Measurements from ENCODE around the gene PPIB. TPM values are rescaled to one million over a fixed set of nuclear protein-coding genes. Genes with fewer than 3 reads are reported as not detected.
A peak's percentile ranks its signal among the peaks of the same experiment; 100 is the strongest.

Gene PPIB
- polyA plus RNA-seq, 2 of the 4 experiments (the other 2 are of a cell fraction), result 676 to 807 TPM

DNA sequence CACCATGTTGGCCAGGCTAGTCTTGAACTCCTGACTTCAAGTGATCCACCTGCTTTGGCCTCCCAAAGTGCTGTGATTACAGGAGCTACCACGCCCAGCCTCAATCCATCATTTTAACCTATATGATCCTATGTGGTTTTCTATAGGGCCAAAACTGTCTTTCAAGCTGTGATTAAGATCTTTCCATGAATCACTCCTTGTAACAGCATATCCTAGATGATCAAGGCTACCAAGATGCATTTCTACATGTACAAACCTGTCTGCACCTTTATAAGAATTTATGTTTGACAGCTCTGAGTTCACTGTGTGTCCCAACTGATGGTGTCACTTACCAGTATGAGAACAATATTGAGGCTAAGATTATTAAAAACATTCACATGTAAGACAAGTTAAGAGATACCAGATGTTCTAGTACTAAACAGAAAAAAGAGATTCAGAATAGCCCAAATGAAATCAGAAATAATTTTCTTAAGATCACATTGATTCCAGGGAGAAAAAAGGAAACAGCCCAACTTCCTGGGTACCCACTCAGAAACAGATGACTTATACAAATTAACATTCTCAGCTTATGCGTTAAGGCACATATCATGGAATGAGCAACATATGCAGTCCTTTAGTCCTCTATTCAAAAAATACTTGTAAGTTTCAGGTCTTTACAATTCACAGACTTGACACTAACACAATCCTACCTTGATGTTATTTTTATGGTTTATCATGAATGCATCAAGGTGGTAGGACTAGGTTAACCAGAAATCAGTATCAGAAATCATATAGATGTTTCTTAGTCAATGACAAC is 24.8 kb upstream of the PPIB start:
- ChIA-PET CTCF (interaction anchor here (0.6 to 1.1 kb wide), 6 partner anchors 9 to 489 kb away, joined by 3 to 4 read pairs (median 3); no protein-coding TSS in a partner anchor), POLR2A (no interaction called here)
- no peak overlapping the region for H3K4me2 ChIP-seq
- H3K4me3 ChIP-seq, result no peak overlapping the region
- H3K27ac ChIP-seq, result no peak overlapping the region
- ATAC-seq (no peak), FAIRE-seq (peak; percentile 93), DNase-seq (ENCODE audit: low read depth in 1 of 2, low spot score in 1 of 2) (no peak)
- 93% methylated on average over 2 of the region's 2 CpGs for WGBS (ENCODE audit: missing lambda C conversion rate)
- no peaks in the 10 kb centered on the region for H3K9me3 ChIP-seq
- no peaks in the 10 kb centered on the region for H3K4me1 ChIP-seq
- TF ChIP-seq CEBPB (IDR thresholded peaks at IDR 0.05) (no peak), GATA3 (IDR thresholded peaks at IDR 0.05; ENCODE audit: borderline replicate concordance) (no peak), TFCP2L1 (CRISPR knock-in tag; IDR thresholded peaks at IDR 0.05) (no peak), HOXA7 (CRISPR knock-in tag; IDR thresholded peaks at IDR 0.05) (no peak)

DNA sequence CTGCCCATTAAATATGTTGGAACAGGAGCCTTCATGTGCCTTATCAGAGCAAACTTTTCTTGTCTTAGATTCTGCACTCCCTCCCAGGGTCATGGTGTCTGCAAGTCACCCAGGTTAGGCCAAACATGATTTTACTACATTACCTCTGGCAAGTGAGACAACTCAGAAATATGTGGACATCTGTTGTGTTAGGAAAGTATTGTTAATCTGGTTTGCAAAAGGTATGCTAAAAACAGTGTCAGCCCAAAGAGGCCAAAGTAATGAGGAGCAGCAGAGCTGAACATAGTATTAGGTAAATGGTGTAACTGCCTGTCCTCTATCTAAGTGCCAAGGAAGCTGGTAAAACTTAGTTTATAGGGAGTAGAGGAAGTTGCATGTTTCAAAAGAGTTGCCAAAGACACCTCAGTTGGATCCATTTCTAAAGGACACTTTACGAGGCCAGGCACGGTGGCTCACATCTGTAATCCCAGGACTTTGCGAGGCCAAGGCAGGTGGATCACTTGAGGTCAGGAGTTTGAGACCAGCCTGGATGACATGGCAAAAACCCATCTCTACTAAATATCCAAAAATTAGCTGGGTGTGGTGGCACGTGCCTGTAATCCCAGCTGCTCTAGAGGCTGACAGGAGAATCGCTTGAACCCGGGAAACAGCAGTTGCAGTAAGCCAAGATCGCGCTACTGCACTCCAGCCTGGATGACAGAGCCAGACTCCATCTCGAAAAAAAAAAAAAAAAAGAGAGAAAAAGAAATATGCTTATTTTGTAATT is 22.5 kb upstream of the PPIB start:
- FAIRE-seq, result no peak
- Histone ChIP-seq H3K9me3 (no peaks in the 10 kb centered on the region), H3K4me2 (no peak overlapping the region), H3K27ac (no peak overlapping the region), H3K4me1 (no peaks in the 10 kb centered on the region), H3K4me3 (no peak overlapping the region)
- ChIA-PET CTCF (interaction anchor here (0.6 to 2.3 kb wide), 10 partner anchors 9 to 496 kb away, joined by 3 to 11 read pairs (median 3); partner anchors contain the start of gene PPIB), POLR2A (interaction anchor here (0.6 kb wide), 1 partner anchor 22 kb away, joined by 6 read pairs; the partner anchor contains the start of gene PPIB)
- TF ChIP-seq CBX8 (IDR thresholded peaks at IDR 0.05) (no peak), MAFK (IDR thresholded peaks at IDR 0.05; ENCODE audit: partially characterized antibody) (peak; percentile 10), RCOR1 (IDR thresholded peaks at IDR 0.05; ENCODE audit: low read depth, low read length) (no peak), TFCP2L1 (CRISPR knock-in tag; IDR thresholded peaks at IDR 0.05) (no peak), HOXB13 (CRISPR knock-in tag; IDR thresholded peaks at IDR 0.05; ENCODE audit: low read depth) (no peak)
- TF ChIP-seq, protein P1, sequence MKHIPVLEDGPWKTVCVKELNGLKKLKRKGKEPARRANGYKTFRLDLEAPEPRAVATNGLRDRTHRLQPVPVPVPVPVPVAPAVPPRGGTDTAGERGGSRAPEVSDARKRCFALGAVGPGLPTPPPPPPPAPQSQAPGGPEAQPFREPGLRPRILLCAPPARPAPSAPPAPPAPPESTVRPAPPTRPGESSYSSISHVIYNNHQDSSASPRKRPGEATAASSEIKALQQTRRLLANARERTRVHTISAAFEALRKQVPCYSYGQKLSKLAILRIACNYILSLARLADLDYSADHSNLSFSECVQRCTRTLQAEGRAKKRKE (CRISPR knock-in tag; IDR thresholded peaks at IDR 0.05; ENCODE audit: low read depth), result no peak
- DNase-seq (ENCODE audit: low read depth in 1 of 2, low spot score in 1 of 2), result no peak
- WGBS (ENCODE audit: missing lambda C conversion rate), result 91% methylated on average over 9 of the region's 9 CpGs
- no peak for ATAC-seq

DNA sequence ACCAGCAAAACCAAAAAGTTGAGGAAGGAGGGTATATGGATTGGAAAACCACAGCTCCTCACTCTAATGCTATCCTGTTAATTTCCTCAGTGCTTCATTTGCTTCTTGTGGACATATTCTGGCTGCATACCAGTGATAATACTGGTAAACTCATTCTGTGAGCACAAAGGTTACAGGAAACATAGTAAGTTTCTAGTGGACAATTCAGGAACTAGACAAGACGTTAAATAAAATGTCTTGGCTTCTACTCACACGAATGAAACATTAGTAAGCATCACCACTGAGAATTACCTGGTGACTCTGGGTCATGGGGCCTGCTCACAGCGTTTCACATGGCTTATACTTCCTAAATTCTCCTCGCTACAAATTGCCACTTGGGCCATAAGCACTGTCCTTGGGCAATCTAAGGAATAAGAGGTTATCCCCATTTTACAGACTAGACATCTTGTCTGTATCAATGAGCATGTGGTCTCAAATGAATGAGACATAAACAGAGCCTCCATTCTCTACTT is 20.1 kb upstream of the PPIB start:
- ChIA-PET POLR2A (no interaction called here), CTCF (no interaction called here)
- Histone ChIP-seq H3K9me3 (no peaks in the 10 kb centered on the region), H3K4me2 (no peak overlapping the region), H3K27ac (no peak overlapping the region), H3K4me3 (no peak overlapping the region), H3K4me1 (no peaks in the 10 kb centered on the region)
- 72% methylated on average over 4 of the region's 4 CpGs for WGBS (ENCODE audit: missing lambda C conversion rate)
- ATAC-seq, result no peak
- no peak for FAIRE-seq
- no peak for TF ChIP-seq TFCP2L1 (CRISPR knock-in tag; IDR thresholded peaks at IDR 0.05)
- TF ChIP-seq, protein P2, sequence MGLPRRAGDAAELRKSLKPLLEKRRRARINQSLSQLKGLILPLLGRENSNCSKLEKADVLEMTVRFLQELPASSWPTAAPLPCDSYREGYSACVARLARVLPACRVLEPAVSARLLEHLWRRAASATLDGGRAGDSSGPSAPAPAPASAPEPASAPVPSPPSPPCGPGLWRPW (IDR thresholded peaks at IDR 0.05), result no peak
- TF ChIP-seq, protein P3, sequence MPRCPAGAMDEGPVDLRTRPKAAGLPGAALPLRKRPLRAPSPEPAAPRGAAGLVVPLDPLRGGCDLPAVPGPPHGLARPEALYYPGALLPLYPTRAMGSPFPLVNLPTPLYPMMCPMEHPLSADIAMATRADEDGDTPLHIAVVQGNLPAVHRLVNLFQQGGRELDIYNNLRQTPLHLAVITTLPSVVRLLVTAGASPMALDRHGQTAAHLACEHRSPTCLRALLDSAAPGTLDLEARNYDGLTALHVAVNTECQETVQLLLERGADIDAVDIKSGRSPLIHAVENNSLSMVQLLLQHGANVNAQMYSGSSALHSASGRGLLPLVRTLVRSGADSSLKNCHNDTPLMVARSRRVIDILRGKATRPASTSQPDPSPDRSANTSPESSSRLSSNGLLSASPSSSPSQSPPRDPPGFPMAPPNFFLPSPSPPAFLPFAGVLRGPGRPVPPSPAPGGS (IDR thresholded peaks at IDR 0.05), result no peak
- TF ChIP-seq KDM5A (IDR thresholded peaks at IDR 0.05), result no peak
- TF ChIP-seq ZNF302 (CRISPR knock-in tag; IDR thresholded peaks at IDR 0.05), result no peak
- TF ChIP-seq CHD2 (IDR thresholded peaks at IDR 0.05; ENCODE audit: low read length, partially characterized antibody), result no peak
- no peak for TF ChIP-seq JUN (IDR thresholded peaks at IDR 0.05)
- TF ChIP-seq, protein P4, sequence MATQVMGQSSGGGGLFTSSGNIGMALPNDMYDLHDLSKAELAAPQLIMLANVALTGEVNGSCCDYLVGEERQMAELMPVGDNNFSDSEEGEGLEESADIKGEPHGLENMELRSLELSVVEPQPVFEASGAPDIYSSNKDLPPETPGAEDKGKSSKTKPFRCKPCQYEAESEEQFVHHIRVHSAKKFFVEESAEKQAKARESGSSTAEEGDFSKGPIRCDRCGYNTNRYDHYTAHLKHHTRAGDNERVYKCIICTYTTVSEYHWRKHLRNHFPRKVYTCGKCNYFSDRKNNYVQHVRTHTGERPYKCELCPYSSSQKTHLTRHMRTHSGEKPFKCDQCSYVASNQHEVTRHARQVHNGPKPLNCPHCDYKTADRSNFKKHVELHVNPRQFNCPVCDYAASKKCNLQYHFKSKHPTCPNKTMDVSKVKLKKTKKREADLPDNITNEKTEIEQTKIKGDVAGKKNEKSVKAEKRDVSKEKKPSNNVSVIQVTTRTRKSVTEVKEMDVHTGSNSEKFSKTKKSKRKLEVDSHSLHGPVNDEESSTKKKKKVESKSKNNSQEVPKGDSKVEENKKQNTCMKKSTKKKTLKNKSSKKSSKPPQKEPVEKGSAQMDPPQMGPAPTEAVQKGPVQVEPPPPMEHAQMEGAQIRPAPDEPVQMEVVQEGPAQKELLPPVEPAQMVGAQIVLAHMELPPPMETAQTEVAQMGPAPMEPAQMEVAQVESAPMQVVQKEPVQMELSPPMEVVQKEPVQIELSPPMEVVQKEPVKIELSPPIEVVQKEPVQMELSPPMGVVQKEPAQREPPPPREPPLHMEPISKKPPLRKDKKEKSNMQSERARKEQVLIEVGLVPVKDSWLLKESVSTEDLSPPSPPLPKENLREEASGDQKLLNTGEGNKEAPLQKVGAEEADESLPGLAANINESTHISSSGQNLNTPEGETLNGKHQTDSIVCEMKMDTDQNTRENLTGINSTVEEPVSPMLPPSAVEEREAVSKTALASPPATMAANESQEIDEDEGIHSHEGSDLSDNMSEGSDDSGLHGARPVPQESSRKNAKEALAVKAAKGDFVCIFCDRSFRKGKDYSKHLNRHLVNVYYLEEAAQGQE (IDR thresholded peaks at IDR 0.05), result no peak
- no peak for DNase-seq (ENCODE audit: low read depth in 1 of 2, low spot score in 1 of 2)
